PC-3 (cell line): ENCODE results near the gene TACC2.

Experiments
- CTCF ChIP-seq: fragments of 300-600 bp; sonication (generic); conservative IDR thresholded peaks from 2 replicates; pipeline ENCODE4 v1.5.1; 2017; ENCODE audit warnings: antibody characterized with exemption, low read depth, mild to moderate bottlenecking, low read length
- EZH2phosphoT487 ChIP-seq: fragments of 300-600 bp; sonication (generic); IDR thresholded peaks from 2 replicates; pipeline ENCODE4 v1.6.1; 2018; ENCODE audit warnings: mild to moderate bottlenecking, antibody characterized with exemption, low read length, borderline replicate concordance

GRCh38 chr10:122099562-122099961 lies 110.6 kb downstream of the TACC2 start:
- TF ChIP-seq CTCF (no peak), EZH2phosphoT487 (no peak)
